Thoracic aorta (tissue), 2 donors: ENCODE data around the gene TMEM63B. TPM values are rescaled to one million over a fixed set of nuclear protein-coding genes. Genes with fewer than 3 reads are reported as not detected.
"Not testable (repeated sequence)": the region's sequence is repeated elsewhere in the genome, so short reads cannot be mapped to it uniquely, and the experiment has no call there.

Experiments used
- ATAC-seq: fragments of 150-250 bp; one replicate; pipeline ENCODE4 v1.8.0; 2017; ENCODE audit warnings: low read depth; ENCODE audit not compliant: insufficient number of reproducible peaks, low FRiP score
- DNase-seq: peaks from one replicate; pipeline ENCODE4 v3.0.0-alpha.2; 2020; ENCODE audit warnings: low spot score
- H3K27ac ChIP-seq, 2 donors: fragments of 200-600 bp; sonication (generic); 1 replicate in 1 of 2; 2 replicates in 1 of 2; pipeline ENCODE4 v1.5.1; 2016; ENCODE audit warnings: mild to moderate bottlenecking in 2 of 2, moderate library complexity in 2 of 2
- H3K27me3 ChIP-seq: fragments of 200-600 bp; sonication (generic); replicated peaks from 2 replicates; pipeline ENCODE4 v1.6.0; 2016; ENCODE audit warnings: mild to moderate bottlenecking; ENCODE audit not compliant: insufficient read depth
- H3K36me3 ChIP-seq: fragments of 200-600 bp; sonication (generic); one replicate; pipeline ENCODE4 v1.5.1; 2016
- H3K4me1 ChIP-seq, 2 donors: fragments of 200-600 bp; sonication (generic); 1 replicate in 1 of 2; 2 replicates in 1 of 2; pipeline versions ENCODE4 v1.5.1 to v1.6.0; 2016; ENCODE audit warnings: low read depth in 2 of 2, mild to moderate bottlenecking in 1 of 2; ENCODE audit not compliant: control insufficient read depth in 1 of 2
- H3K4me3 ChIP-seq: fragments of 200-600 bp; sonication (generic); 2 replicates; pipeline ENCODE4 v1.5.1; 2016; ENCODE audit warnings: mild to moderate bottlenecking
- H3K9me3 ChIP-seq: fragments of 200-600 bp; sonication (generic); 2 replicates; pipeline ENCODE4 v1.5.1; 2016
- CTCF ChIP-seq: fragments of 200-600 bp; sonication (generic); IDR thresholded peaks from one replicate; pipeline ENCODE4 v1.5.1; 2019; ENCODE audit warnings: antibody characterized with exemption
- total RNA-seq, 2 donors: library from RNA; depleted of rRNA; stranded (reverse); fragments of >200 nt; gene quantifications; one replicate each; pipeline versions ENCODE4 v1.1.0 to v1.2.3, GENCODE V29; 2016

Gene TMEM63B
- total RNA-seq, 2 donors from 2014 or later, result 21.9 to 43.4 TPM

GRCh38 chr6:44182911-44183390 lies 55.6 kb downstream of the TMEM63B start:
- ATAC-seq, result no peak
- DNase-seq, result no peak
- Histone ChIP-seq H3K9me3 (no peaks in the 10 kb centered on the region), H3K4me1 (peaks cover 2 to 14% of the 10 kb centered on the region in 2 donors), H3K36me3 (no peaks in the 10 kb centered on the region), H3K27me3 (no peaks in the 10 kb centered on the region), H3K4me3 (no peak overlapping the region), H3K27ac (no peak overlapping the region)
- no peak for TF ChIP-seq CTCF

GRCh38 chr6:44183783-44184182 lies 56.4 kb downstream of the TMEM63B start:
- Histone ChIP-seq H3K27ac (no peak overlapping the region), H3K9me3 (no peaks in the 10 kb centered on the region), H3K27me3 (no peaks in the 10 kb centered on the region), H3K4me1 (peaks cover 0 to 6% of the 10 kb centered on the region in 2 donors), H3K36me3 (no peaks in the 10 kb centered on the region), H3K4me3 (no peak overlapping the region)
- no peak for TF ChIP-seq CTCF
- no peak for DNase-seq
- ATAC-seq, result no peak

GRCh38 chr6:44185356-44185755 lies 58.0 kb downstream of the TMEM63B start:
- H3K36me3 ChIP-seq, H3K27me3 ChIP-seq, H3K4me1 ChIP-seq, DNase-seq, H3K4me3 ChIP-seq, H3K27ac ChIP-seq, ATAC-seq, H3K9me3 ChIP-seq: not testable (repeated sequence)

GRCh38 chr6:44185953-44186634 lies 58.7 kb downstream of the TMEM63B start:
- no peaks in the 10 kb centered on the region for H3K4me1 ChIP-seq
- no peak overlapping the region for H3K4me3 ChIP-seq
- ATAC-seq (no peak), DNase-seq (no peak)
- no peaks in the 10 kb centered on the region for H3K36me3 ChIP-seq
- no peak for TF ChIP-seq CTCF
- no peak overlapping the region for H3K27ac ChIP-seq
- no peaks in the 10 kb centered on the region for H3K9me3 ChIP-seq
- H3K27me3 ChIP-seq, result no peaks in the 10 kb centered on the region

GRCh38 chr6:44186635-44187025 lies 59.3 kb downstream of the TMEM63B start:
- no peak overlapping the region for H3K27ac ChIP-seq
- no peak for TF ChIP-seq CTCF
- no peak overlapping the region for H3K4me3 ChIP-seq
- ATAC-seq (no peak), DNase-seq (no peak)
- no peaks in the 10 kb centered on the region for H3K27me3 ChIP-seq
- H3K4me1 ChIP-seq, result no peaks in the 10 kb centered on the region
- H3K36me3 ChIP-seq, result no peaks in the 10 kb centered on the region
- H3K9me3 ChIP-seq, result no peaks in the 10 kb centered on the region

GRCh38 chr6:44188819-44189218 lies 61.5 kb downstream of the TMEM63B start:
- H3K27me3 ChIP-seq, result no peaks in the 10 kb centered on the region
- TF ChIP-seq CTCF, result no peak
- no peak for DNase-seq

More at GRCh38 chr6:44188819-44189218, 61.5 kb downstream of the TMEM63B start:
- no peaks in the 10 kb centered on the region for H3K4me1 ChIP-seq
- H3K36me3 ChIP-seq, result no peaks in the 10 kb centered on the region
- H3K27ac ChIP-seq, result no peak overlapping the region
- ATAC-seq, result no peak
- H3K9me3 ChIP-seq, result no peaks in the 10 kb centered on the region
- H3K4me3 ChIP-seq, result no peak overlapping the region
